H1 (cell line): ENCODE results near the gene CCDC136. TPM values are rescaled to one million over a fixed set of nuclear protein-coding genes. Genes with fewer than 3 reads are reported as not detected.

Experiments used
- CTCF ChIA-PET: fragments of 300-600 bp; sonication (Branson Sonifier 250); formaldehyde crosslinking; loops from one replicate; lab custom pipeline; 2021; ENCODE audit not compliant: partially characterized antibody; lab: Charles Lee
- POLR2A ChIA-PET: fragments of 300-600 bp; sonication (Branson Sonifier 250); formaldehyde crosslinking; loops from one replicate; lab custom pipeline; 2021; ENCODE audit warnings: inconsistent platforms; ENCODE audit not compliant: partially characterized antibody; lab: Charles Lee
- DNase-seq, 2 experiments: peaks; one replicate each; pipeline versions ENCODE4 v3.0.0 to v3.0.0-alpha.2; 2010 to 2022; ENCODE audit warnings: low spot score in 2 of 2, low read depth in 1 of 2, mixed read lengths in 1 of 2
- FAIRE-seq: peaks from 2 replicates; lab custom pipeline; 2011; peaks lifted over from hg19 to GRCh38; lab: Jason Lieb, UNC
- H2AFZ ChIP-seq: 2 replicates; pipeline ENCODE4 v1.8.1; 2012; ENCODE audit warnings: low read length, inconsistent platforms
- H2AK5ac ChIP-seq: 2 replicates; pipeline ENCODE4 v1.6.1; 2013; ENCODE audit warnings: low read depth, low read length
- H2BK120ac ChIP-seq: replicated peaks from 2 replicates; pipeline ENCODE3; 2013; ENCODE audit warnings: low read depth, low read length, inconsistent platforms
- H2BK12ac ChIP-seq: 2 replicates; pipeline ENCODE4 v1.6.1; 2013; ENCODE audit warnings: low read depth, low read length
- H2BK15ac ChIP-seq: 2 replicates; pipeline ENCODE4 v1.6.1; 2013; ENCODE audit warnings: low read length
- H2BK20ac ChIP-seq: 2 replicates; pipeline ENCODE4 v1.6.1; 2013; ENCODE audit warnings: low read length
- H2BK5ac ChIP-seq: 2 replicates; pipeline ENCODE4 v1.6.1; 2013; ENCODE audit warnings: low read depth, low read length
- H3K14ac ChIP-seq: 2 replicates; pipeline ENCODE4 v1.6.1; 2013; ENCODE audit warnings: inconsistent platforms; ENCODE audit not compliant: insufficient read length
- H3K18ac ChIP-seq: 2 replicates; pipeline ENCODE4 v1.6.1; 2013; ENCODE audit warnings: low read length; ENCODE audit errors: extremely low read depth
- H3K23ac ChIP-seq: 2 replicates; pipeline ENCODE4 v1.6.1; 2013; ENCODE audit warnings: inconsistent platforms; ENCODE audit not compliant: insufficient read length
- H3K23me2 ChIP-seq: 2 replicates; pipeline ENCODE4 v1.6.1; 2013; ENCODE audit warnings: low read depth, low read length
- H3K27ac ChIP-seq: 2 replicates; pipeline ENCODE4 v1.6.1; 2011; ENCODE audit warnings: low read depth, low read length, inconsistent platforms
- H3K27me3 ChIP-seq, 4 experiments: replicated peaks in 1 of 4; 1 replicate in 1 of 4; 2 replicates in 3 of 4; pipeline versions ENCODE4 v1.6.1 to v1.8.1; 2011 to 2013; ENCODE audit warnings: low read length in 3 of 4, mild to moderate bottlenecking in 3 of 4, inconsistent platforms in 2 of 4, mixed read lengths in 2 of 4, moderate library complexity in 1 of 4; ENCODE audit not compliant: control insufficient read depth in 3 of 4, insufficient read depth in 3 of 4; ENCODE audit errors: extremely low read depth in 1 of 4
- H3K36me3 ChIP-seq, 4 experiments: 2 replicates each; pipeline versions ENCODE4 v1.6.1 to v1.8.1; 2011 to 2013; ENCODE audit warnings: mild to moderate bottlenecking in 4 of 4, low read length in 3 of 4, moderate library complexity in 2 of 4, control low read depth in 1 of 4, inconsistent platforms in 1 of 4; ENCODE audit not compliant: insufficient read depth in 4 of 4, control insufficient read depth in 2 of 4
- H3K4ac ChIP-seq: replicated peaks from 2 replicates; pipeline ENCODE3; 2013; ENCODE audit warnings: low read length, low read depth, mixed read lengths, inconsistent platforms; ENCODE audit not compliant: insufficient read length
- H3K4me1 ChIP-seq, 4 experiments: replicated peaks in 1 of 4; 1 replicate in 1 of 4; 2 replicates in 3 of 4; pipeline versions ENCODE4 v1.6.1 to v1.8.1; 2011 to 2013; ENCODE audit warnings: low read length in 3 of 4, inconsistent platforms in 2 of 4, mixed read lengths in 1 of 4; ENCODE audit not compliant: insufficient read depth in 4 of 4, control insufficient read depth in 3 of 4
- H3K4me2 ChIP-seq, 2 experiments: 2 replicates each; pipeline versions ENCODE4 v1.6.1 to v1.8.1; 2011 to 2013; ENCODE audit warnings: low read depth in 2 of 2, low read length in 2 of 2, control low read depth in 1 of 2, inconsistent platforms in 1 of 2, mild to moderate bottlenecking in 1 of 2; ENCODE audit not compliant: insufficient read depth in 1 of 2
- H3K4me3 ChIP-seq, 4 experiments: fragments of 200-600, 300-600 bp in 1 of 4; sonication (generic), shearing (Covaris generic), sonication (Bioruptor Twin) in 1 of 4; 2 replicates each; pipeline versions ENCODE4 v1.5.1 to v1.8.1; 2011 to 2016; ENCODE audit warnings: low read length in 4 of 4, low read depth in 3 of 4, control low read depth in 2 of 4, inconsistent platforms in 2 of 4, mild to moderate bottlenecking in 2 of 4, mixed read lengths in 1 of 4, moderate library complexity in 1 of 4; ENCODE audit not compliant: insufficient read depth in 2 of 4; ENCODE audit errors: extremely low read depth in 1 of 4
- H3K56ac ChIP-seq: replicated peaks from 2 replicates; pipeline ENCODE3; 2013; ENCODE audit warnings: low read depth, mild to moderate bottlenecking, mixed read lengths, low read length, inconsistent platforms; ENCODE audit not compliant: insufficient read length
- H3K79me1 ChIP-seq: 2 replicates; pipeline ENCODE4 v1.6.1; 2013; ENCODE audit warnings: low read depth, low read length, control low read depth
- H3K79me2 ChIP-seq, 2 experiments: 2 replicates each; pipeline versions ENCODE4 v1.6.1 to v1.8.1; 2012 to 2013; ENCODE audit warnings: low read length in 2 of 2, mild to moderate bottlenecking in 2 of 2, inconsistent platforms in 1 of 2; ENCODE audit not compliant: insufficient read depth in 2 of 2, control insufficient read depth in 1 of 2
- H3K9ac ChIP-seq, 4 experiments: replicated peaks in 1 of 4; 1 replicate in 1 of 4; 2 replicates in 3 of 4; pipeline versions ENCODE4 v1.6.1 to v1.8.1; 2011 to 2013; ENCODE audit warnings: low read depth in 3 of 4, low read length in 3 of 4, control low read depth in 2 of 4, mild to moderate bottlenecking in 2 of 4, moderate library complexity in 2 of 4, inconsistent platforms in 1 of 4; ENCODE audit errors: extremely low read depth in 1 of 4
- H3K9me3 ChIP-seq, 2 experiments: 2 replicates each; pipeline versions ENCODE4 v1.6.1 to v1.8.1; 2012 to 2013; ENCODE audit warnings: mild to moderate bottlenecking in 2 of 2, moderate library complexity in 2 of 2, control low read depth in 1 of 2, inconsistent platforms in 1 of 2, low read depth in 1 of 2, low read length in 1 of 2, mixed read lengths in 1 of 2; ENCODE audit not compliant: insufficient read depth in 2 of 2
- H4K20me1 ChIP-seq, 2 experiments: replicated peaks in 1 of 2; 2 replicates each; pipeline versions ENCODE3 to v1.8.1; 2011 to 2013; ENCODE audit warnings: inconsistent platforms in 2 of 2, low read length in 2 of 2, mild to moderate bottlenecking in 1 of 2; ENCODE audit not compliant: insufficient read depth in 2 of 2, control insufficient read depth in 1 of 2
- H4K5ac ChIP-seq: 2 replicates; pipeline ENCODE4 v1.6.1; 2013; ENCODE audit warnings: low read length, low read depth, mixed read lengths, inconsistent platforms; ENCODE audit not compliant: insufficient read length
- H4K8ac ChIP-seq: 2 replicates; pipeline ENCODE4 v1.8.0; 2013; ENCODE audit warnings: mild to moderate bottlenecking, moderate library complexity, low read length, inconsistent platforms; ENCODE audit not compliant: insufficient read depth; ENCODE audit errors: extremely low read depth
- H4K91ac ChIP-seq: replicated peaks from 2 replicates; pipeline ENCODE3; 2013; ENCODE audit warnings: low read length, mixed read lengths, inconsistent platforms; ENCODE audit not compliant: insufficient read length
- RNF2 ChIP-seq: fragments of 200-900, 300-1000 bp; sonication (generic); IDR thresholded peaks from 2 replicates; pipeline ENCODE4 v1.7.1; 2016; ENCODE audit warnings: borderline replicate concordance, low read depth, mild to moderate bottlenecking, antibody characterized with exemption, low read length; ENCODE audit not compliant: poor library complexity, severe bottlenecking; ENCODE audit errors: missing control alignments
- SP1 ChIP-seq: IDR thresholded peaks from 2 replicates; pipeline ENCODE4 v1.6.1; 2011; ENCODE audit warnings: low read depth, low read length
- WGBS, 2 experiments: shearing (Covaris generic) in 1 of 2; methylation state at CpG; one replicate each; pipeline versions ENCODE4 v1.1.6 to v1.1.7; 2013 to 2015; ENCODE audit warnings: low lambda C conversion rate in 2 of 2, mixed read lengths in 2 of 2, inconsistent platforms in 1 of 2, low coverage in 1 of 2, missing lambda C conversion rate in 1 of 2; ENCODE audit not compliant: insufficient replicate concordance in 2 of 2, insufficient coverage in 1 of 2, insufficient read length in 1 of 2; ENCODE audit errors: extremely low coverage in 1 of 2, missing lambda C conversion rate in 1 of 2; 5-methylcytosine and 5-hydroxymethylcytosine counted together
- polyA plus RNA-seq, 7 experiments: library from polyadenylated mRNA; depleted of rRNA in 3 of 7; stranded (reverse) in 5 of 7; unstranded in 2 of 7; fragments of >200 nt in 5 of 7; fragments of 200-250 nt in 2 of 7; gene quantifications; 1 replicate in 5 of 7; 2 replicates in 1 of 7; 4 replicates in 1 of 7; pipeline versions ENCODE4 v1.2.1 to v1.2.3, GENCODE V29; 2011 to 2013; ENCODE audit warnings: missing spikeins in 2 of 7, mixed read lengths in 2 of 7
- total RNA-seq: library from RNA; stranded (reverse); fragmentation: NEBNext Ultra II Directional; extraction: Animal tissue kit (Norgen Biotek cat#: 25700); gene quantifications from 2 replicates; pipeline ENCODE4 v1.2.1, GENCODE V29; 2021

Gene CCDC136
- total and polyA plus RNA-seq, 2 of the 8 experiments (the other 6 are each of a cell fraction or from before 2014, with no cell fraction given): 35.6 to 47.7 TPM

DNA sequence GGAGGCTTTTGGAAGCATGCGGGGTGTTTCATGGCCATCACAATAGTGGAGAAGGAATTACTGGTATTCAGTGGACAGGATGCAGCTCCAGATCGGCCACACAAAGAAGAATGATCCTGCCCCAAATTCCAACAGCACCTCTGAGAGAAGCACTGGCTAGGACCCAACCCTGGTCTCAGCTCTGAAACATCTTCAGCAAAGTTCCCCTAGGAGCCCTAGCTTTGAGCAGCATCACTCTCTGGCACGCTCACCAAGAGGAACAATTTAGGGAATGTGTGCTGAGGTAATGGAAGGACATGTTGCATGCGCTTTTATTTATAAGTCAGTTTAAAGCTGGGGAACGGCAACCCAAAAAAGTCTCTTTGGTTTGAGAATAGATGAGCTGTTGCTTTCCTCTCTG, 10.6 kb upstream of the CCDC136 start:
- ChIA-PET POLR2A (interaction anchor here (1.3 kb wide), 2 partner anchors 15 to 39 kb away, joined by 3 to 4 read pairs; no protein-coding TSS in a partner anchor), CTCF (interaction anchor here (0.6 to 2.2 kb wide), 4 partner anchors 63 to 262 kb away, joined by 3 to 7 read pairs (median 3); no protein-coding TSS in a partner anchor)
- Histone ChIP-seq H3K27me3 (no peaks in the 10 kb centered on the region), H4K91ac (no peak overlapping the region), H2AFZ (no peak overlapping the region), H3K4ac (no peak overlapping the region), H2BK120ac (no peak overlapping the region), H3K27ac (no peak overlapping the region), H3K23ac (no peak overlapping the region), H3K56ac (no peak overlapping the region), H3K36me3 (no peaks in the 10 kb centered on the region), H3K79me2 (no peaks in the 10 kb centered on the region), H3K18ac (no peak overlapping the region), H4K20me1 (no peaks in the 10 kb centered on the region), H2BK5ac (no peak overlapping the region), H3K4me2 (no peak overlapping the region), H3K4me1 (peaks cover 0 to 3% (median 1%) of the 10 kb centered on the region in 4 experiments; a peak in 4 of 7 replicates), H4K5ac (no peak overlapping the region), H3K23me2 (peaks cover 4% of the 10 kb centered on the region; the same call in 1 of the 2 replicates), H2BK12ac (no peak overlapping the region), H3K14ac (no peak overlapping the region), H3K4me3 (no peak overlapping the region), H2BK15ac (no peak overlapping the region), H2AK5ac (no peak overlapping the region), H4K8ac (no peak overlapping the region), H3K9me3 (peaks cover 0 to 4% of the 10 kb centered on the region in 2 experiments; a peak in 2 of 4 replicates), H2BK20ac (no peak overlapping the region), H3K9ac (no peak overlapping the region), H3K79me1 (no peaks in the 10 kb centered on the region)
- DNase-seq: no peak
- 94% methylated on average over 5 of the region's 5 CpGs; no CpG with 5 or more reads in 1 of the 2 experiments for WGBS, 2 experiments
- FAIRE-seq: no peak
- no peak for TF ChIP-seq SP1
- no peak for TF ChIP-seq RNF2
